A549 (cell line): Measurements from ENCODE around the gene LAMTOR4.
A peak's percentile ranks its signal among the peaks of the same experiment; 100 is the strongest.

Experiments used
- CTCF ChIP-seq: fragments of >200 bp; sonication (Bioruptor Twin); formaldehyde crosslinking; IDR thresholded peaks from 3 replicates; pipeline ENCODE4 v1.5.1; 2016
- GATA3 ChIP-seq: IDR thresholded peaks from 2 replicates; pipeline ENCODE4 v1.6.1; 2012; ENCODE audit warnings: borderline replicate concordance

DNA sequence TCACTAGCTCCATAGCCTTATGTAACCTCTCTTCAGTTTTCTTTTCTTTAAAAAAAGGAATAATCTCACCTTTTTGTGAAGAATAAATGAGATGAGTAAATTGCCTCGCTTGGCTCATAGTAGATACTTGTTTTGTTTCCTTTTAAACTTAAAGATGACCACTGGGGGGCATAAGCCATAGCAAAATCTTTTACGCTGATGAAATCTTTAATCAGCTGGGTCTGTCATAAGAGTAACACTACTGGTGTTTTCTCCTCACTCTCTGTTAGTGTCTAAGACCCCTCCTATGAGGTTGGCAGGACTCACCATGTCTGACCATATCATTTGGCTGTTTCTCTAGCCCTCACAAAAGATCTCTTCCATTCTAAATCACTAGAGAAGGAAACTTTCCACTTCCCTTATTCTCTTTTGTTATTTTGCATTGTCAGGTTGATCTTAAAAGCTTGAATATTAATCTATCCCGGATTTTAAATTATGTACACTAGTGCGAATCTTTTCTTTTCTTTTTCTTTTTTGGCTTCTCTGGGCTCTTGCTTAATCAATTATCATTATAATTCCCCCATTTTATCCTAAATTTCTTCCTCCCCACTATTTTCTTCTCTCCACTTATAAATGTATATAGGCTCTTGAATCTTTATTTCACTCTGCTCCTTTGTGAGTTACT is 41.5 kb downstream of the LAMTOR4 start:
- no peak for TF ChIP-seq GATA3
- peak; percentile 63 for TF ChIP-seq CTCF
